ENCODE data around the gene NCAM1.
"Not testable (repeated sequence)": the region's sequence is repeated elsewhere in the genome, so short reads cannot be mapped to it uniquely, and the experiment has no call there.

NCAM1 gene

GRCh38 chr11:113286009-113286408 is 324.8 kb downstream of the NCAM1 start:
- DNase-seq: no peak

DNA sequence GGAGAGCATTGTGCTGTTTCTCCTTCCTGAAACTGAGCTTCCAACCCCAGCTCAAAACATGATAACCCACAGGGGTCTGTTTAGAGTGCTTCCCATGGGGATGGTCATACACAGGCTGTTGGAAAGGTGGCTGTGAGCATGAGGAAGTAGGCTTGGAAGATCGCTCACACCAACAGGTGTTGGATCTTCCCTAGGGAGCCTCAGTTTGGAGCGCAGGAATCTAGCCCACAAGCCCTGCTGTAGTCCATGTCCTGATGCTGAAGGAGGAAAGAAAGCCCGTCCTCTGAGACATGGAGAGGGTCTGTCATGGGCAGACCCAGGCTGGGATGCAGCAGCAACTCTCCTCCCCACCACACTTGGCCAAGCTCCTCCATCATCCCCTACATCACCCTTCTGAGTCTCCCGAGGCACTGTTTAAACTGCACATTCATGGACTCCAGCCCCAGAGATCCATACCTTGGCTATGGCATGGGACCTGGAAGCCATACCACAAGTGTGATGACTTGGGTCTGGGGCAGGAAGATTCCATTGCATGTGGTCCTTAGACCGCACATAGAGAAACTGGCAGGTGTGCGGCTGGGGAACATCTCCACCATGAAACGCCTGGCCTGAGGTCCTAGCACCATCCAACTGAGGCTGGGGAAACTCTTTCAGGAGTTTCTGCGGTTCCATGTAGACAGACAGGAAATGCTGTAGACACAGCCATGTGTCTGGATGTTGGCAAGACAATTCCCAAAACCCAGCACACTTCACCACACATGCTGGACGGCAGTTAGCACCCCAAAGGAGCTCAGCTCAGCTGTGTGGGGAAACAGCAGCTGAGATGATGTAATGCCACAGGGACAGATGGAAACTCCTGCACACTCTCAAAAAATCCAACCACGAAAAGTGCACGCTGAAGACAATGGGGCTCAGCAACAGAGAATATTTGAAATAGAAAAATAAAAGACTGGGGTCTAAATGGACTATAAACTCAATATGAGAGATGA is 325.6 kb downstream of the NCAM1 start:
- no peak for DNase-seq

- no peak for DNase-seq
Observed at GRCh38 chr11:113287801-113288200, 326.6 kb downstream of the NCAM1 start.

DNA sequence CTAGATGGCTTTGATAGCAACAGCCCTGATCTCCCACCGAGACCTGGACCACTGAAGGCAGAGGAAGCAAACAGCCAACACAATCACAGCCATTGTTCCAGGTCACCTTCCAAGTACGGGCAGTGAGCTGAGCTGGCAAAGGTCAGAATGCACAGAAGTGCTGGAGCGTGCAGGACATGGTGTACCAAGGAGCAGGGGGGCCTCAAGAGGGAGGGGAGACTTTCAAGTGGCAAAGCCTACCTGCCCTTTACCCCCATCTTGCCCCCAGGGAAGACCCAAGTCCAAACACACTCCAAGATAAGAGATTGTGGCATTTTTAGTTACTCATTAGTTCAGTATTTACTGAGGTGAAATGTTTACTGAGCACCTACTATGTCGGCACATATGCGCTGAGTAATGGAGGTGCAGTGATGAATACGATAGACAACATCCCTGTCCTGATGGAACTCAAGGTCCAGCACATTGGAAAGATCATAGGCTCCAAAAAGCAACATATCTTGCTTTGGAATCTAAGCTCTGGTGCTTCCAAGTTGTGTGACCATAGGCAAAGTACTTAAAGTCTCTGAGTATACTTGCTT is 327.2 kb downstream of the NCAM1 start:
- no peak for DNase-seq

DNA sequence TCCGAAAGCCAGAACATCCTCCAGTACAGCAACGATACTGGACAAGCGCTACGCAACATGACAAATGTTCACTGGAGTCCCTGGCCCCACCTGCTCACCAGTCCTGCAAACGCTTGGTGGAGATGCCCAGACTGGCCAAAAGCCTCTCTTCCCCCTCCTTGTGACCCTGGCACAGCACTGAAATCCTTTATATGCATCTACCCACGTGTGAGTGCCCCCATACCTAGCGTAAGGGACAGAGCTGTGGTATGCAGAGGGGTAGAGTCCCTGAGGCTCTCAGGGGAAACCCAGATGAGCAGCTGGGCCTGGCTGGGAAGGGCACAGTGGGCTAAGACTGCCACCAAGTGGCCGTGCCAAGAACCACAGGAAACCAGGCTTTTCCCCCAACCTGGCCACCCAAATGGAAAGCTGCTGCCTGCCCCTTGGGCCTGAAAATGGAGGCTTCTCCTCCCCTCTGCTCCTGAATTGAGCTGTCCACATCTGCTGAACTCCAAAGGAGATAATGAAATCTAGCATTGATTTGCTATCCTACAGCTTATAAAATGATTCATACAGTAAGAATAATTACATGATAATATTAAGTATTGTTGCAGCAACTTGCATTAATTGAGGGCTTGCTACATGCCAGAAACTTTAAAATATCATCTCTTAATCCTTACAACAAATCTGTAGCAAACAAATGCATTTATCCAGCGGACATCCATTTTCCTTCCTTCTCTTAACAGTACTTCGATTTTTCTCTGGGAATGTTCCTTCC is 328.4 kb downstream of the NCAM1 start:
- DNase-seq: peak; percentile 50

- no peak for DNase-seq
Observed at GRCh38 chr11:113293936-113294335, 332.7 kb downstream of the NCAM1 start.

GRCh38 chr11:113295993-113296392 is 334.8 kb downstream of the NCAM1 start:
- no peak for DNase-seq

DNA sequence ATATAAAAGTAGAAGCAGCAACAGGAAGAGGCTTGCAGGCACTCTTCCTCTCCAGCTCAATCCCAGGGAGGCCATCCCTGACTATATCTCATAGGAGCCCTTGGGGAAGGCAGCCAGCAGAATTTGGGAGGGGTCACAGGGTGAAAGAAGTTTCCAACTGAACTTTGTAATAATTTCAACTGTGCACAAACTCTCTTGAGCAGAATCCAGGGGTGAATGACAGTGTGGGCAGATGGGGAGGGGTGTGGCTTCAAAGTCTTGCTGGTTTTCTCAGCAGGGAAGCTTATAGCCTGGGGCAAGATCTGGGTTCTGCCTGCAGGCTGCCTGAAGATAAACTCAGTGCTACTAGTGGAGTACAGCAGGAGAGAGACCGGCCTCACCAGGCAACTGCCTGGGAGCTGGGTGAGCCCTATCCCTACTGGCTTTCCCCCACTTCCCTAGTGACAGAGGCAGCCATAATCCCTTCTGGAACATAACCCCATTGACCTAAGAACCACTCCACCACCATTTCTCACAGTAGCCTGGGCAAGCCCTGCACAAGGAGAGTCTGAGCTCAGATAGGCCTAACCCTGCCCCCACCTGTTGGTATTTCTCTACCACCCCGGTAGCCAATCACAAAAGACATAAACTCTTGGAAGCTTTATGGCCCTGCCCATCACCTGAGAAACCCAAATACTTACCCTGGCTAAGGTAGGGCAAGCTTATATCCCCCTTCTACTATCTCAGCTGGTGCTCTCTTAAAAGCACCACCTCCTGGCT is 335.4 kb downstream of the NCAM1 start:
- no peak for DNase-seq

DNA sequence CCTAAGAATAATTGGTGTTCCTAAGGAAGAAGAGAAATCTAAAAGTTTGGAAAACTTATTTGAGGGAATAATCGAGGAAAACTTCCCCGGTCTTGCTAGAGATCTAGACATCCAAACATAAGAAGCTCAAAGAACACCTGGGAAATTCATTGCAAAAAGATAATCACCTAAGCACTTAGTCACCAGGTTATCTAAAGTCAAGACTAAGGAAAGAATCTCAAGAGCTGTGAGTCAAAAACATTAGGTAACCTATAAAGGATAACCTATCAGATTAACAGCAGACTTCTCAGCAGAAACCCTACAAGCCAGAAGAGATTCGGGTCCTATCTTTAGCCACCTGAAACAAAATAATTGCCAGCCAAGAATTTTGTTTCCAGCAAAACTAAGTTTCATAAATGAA is 337.3 kb downstream of the NCAM1 start:
- not testable (repeated sequence) for DNase-seq

DNA sequence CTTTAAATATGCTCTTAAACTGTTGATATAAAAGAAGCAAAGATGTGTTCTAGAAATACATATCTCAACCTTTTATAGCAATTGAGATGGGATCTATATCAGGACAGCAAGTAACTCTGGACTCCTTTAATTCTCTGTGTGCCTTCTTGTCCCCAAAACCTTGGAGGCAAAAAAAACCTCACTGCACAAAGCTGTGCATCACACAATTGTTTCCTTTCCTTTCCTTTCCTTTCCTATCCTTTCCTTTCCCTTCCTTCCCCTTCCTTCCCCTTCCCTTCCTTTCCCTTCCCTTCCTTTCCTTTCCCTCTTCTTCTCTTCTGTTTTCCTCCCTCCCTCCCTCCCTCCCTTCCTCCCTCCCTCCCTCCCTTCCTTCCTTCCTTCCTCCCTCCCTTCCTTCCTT is 343.7 kb downstream of the NCAM1 start:
- DNase-seq: no peak

- peak; percentile 56 for DNase-seq
Observed at GRCh38 chr11:113305440-113306336, 344.5 kb downstream of the NCAM1 start.

DNA sequence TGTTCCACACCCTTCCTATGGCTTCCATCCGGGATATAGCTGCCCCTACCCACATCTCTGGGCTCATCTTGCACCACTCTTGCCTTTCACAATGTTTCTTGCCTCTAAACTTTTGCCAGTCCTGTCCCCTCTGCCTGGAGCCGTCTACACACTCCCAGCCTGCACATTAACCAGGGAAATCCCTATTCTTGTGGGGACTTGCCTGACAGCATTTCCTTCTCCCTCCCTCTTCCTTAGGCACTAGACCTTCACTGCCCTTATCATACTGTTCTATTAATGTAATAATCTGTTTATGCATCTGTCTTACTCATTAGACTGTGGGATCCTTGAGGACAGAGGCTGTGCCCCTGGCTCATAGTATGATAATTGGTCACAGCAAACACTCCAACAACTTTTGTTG is 347.4 kb downstream of the NCAM1 start:
- DNase-seq: no peak

DNA sequence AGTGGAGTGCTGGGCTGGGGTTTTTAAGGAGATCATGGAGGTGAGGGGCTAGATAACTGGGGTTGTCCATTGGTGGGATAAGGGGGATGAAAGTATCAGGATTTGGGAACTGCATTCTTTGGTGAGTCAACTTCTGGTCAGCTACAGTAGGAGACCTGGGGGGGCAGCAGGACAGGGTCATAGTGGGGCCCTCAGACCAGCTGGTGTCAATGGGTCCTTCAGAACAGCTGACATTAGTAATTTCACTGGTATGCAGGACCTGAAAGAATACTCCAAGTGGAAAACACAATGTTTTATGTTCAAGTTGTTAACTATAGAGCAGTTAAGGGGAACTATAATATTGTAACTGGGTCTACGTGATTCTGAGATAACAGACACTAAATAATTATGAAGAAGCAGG is 350.3 kb downstream of the NCAM1 start:
- no peak for DNase-seq

GRCh38 chr11:113313601-113314000 is 352.4 kb downstream of the NCAM1 start:
- no peak for DNase-seq

GRCh38 chr11:113314065-113314388 is 352.8 kb downstream of the NCAM1 start:
- DNase-seq: no peak

- DNase-seq: peak; percentile 84
Observed at GRCh38 chr11:113314389-113315301, 353.4 kb downstream of the NCAM1 start, which contains the start of gene TTC12. TSS of gene TTC12 (plus strand) at chr11:113314583. CDS start at chr11:113316258, 1,675 bp downstream.

DNA sequence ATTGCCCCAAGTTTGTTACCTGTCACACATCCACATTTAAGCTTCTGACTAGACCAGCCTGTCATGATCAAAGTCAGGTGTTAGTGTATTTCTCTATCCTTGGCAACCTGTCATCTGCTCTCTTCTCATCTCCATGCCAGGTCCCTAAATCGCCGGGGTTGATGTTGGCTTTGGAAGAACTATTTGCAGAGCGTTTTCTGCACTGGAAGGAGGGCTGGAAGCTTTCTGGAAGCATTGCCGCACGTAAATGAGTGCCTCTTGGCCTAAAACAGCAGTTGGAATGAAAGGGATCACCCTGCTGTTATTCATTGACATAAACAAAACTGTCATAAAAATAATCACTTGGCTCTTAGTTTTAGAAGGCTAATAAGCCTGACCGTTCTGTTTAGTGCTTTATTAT is 354.6 kb downstream of the NCAM1 start:
- DNase-seq: no peak

DNA sequence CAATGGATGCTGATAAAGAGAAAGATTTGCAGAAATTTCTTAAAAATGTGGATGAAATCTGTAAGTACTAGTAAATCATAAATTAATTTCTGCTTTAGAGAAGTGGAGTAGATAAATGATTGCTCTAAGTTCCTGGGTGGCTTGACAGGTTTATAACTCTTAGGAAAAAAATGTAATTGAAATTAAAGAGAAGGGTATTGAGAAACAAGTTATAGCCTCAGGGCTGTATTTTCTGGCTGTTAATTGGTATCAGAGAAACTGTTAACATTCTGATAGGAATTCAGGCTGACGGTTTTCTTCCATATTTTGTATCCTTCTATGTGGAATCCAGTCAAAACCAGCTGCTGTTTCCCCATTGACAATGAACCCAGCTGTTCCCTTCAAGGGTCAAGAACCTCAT is 355.0 kb downstream of the NCAM1 start:
- no peak for DNase-seq

DNA sequence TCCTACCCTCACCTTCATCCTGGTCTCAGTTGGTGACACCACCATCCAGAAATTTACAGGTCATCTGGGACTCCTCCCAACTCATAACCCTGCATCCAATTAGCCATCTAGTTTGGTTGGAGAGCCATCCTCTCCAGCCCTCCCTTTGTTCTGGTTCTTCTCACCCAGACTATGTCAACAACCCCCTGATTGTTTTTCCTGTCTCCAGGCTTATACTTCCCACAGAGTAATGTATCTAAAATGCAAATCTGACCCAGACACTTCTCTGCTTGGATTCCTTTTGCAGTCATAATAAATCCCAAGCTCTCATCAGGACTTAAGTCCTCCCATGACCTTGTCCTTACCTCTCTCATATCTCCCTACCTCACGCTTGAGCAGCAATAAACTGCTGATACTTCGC is 356.1 kb downstream of the NCAM1 start:
- no peak for DNase-seq

DNA sequence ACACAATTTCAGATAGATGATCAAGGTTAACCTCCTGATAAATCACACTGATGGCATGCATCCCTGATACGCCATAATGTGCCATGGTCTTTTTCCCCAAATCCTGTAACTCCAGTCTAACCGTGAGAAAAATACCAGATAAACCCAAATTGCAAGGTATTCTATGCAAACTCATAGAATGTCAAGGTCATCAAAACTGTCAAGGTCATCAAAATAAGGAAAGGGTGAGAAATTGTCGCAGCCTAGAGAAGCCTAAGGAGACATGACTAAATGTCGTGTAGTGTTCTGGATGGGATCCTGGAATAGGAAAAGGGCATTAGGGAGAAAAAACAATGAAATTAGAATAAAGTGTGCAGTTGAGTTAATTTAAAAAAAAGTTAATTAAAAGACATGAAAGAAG is 357.9 kb downstream of the NCAM1 start:
- DNase-seq: no peak

DNA sequence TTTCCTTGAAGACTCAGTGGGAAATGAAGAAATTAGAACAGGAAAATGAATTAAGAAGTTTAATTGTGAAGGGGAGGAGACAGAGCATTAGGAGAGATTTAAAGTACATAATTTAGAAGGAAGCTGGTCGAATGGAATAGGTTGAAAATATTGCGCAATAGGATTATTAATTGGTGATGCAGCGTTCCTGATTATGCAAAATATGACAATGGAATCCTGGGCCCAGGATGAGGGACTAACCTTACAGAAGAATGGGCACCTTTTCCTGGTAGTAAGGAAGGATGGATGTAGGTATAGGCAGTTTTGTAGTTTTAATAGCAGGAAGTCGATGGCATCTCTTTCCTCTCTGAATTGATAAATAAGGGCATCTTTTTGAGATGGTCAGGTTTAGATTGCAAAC is 360.9 kb downstream of the NCAM1 start:
- no peak for DNase-seq

Measured in activated CD4-positive, alpha-beta T cell treated with anti-CD3 and anti-CD28 coated beads for 1 hour (primary cell).